Measurements from ENCODE around the gene CHAD.

CHAD gene

GRCh38 chr17:50488880-50489279 is 20.2 kb upstream of the CHAD start:
- Histone ChIP-seq H3K27me3 (ENCODE audit: insufficient read depth, low read length, poor library complexity, severe bottlenecking) (no peaks in the 10 kb centered on the region), H3K4me3 (ENCODE audit: low read length, poor library complexity, severe bottlenecking) (no peak overlapping the region), H3F3A (ENCODE audit: low read depth) (no peaks in the 10 kb centered on the region), H3K4me2 (ENCODE audit: low read depth, low read length, poor library complexity, severe bottlenecking) (no peak overlapping the region), H3K9me3 (ENCODE audit: insufficient read depth, low read depth, low read length) (no peaks in the 10 kb centered on the region), H2AFZ (ENCODE audit: low read length) (no peak overlapping the region), H3K4me1 (ENCODE audit: insufficient read depth, low read length, poor library complexity, severe bottlenecking) (no peaks in the 10 kb centered on the region), H3K9me2 (replicated peaks; ENCODE audit: low read depth, low read length) (no peaks in the 10 kb centered on the region), H3K36me3 (ENCODE audit: insufficient read depth, low read length) (peaks cover 13% of the 10 kb centered on the region; the same call in 1 of the 2 replicates), H3K79me2 (ENCODE audit: insufficient read depth, low read length) (no peaks in the 10 kb centered on the region), H4K20me1 (ENCODE audit: insufficient read depth, low read length, poor library complexity, severe bottlenecking) (no peaks in the 10 kb centered on the region), H3K9ac (ENCODE audit: low read depth, low read length, poor library complexity, severe bottlenecking) (no peak overlapping the region)
- TF ChIP-seq EZH2phosphoT487 (IDR thresholded peaks at IDR 0.05; ENCODE audit: borderline replicate concordance) (no peak), CTCF (conservative IDR thresholded peaks at IDR 0.05; ENCODE audit: low read length) (no peak)

- Histone ChIP-seq H3F3A (ENCODE audit: low read depth) (no peaks in the 10 kb centered on the region), H4K20me1 (ENCODE audit: insufficient read depth, low read length, poor library complexity, severe bottlenecking) (no peaks in the 10 kb centered on the region), H3K9ac (ENCODE audit: low read depth, low read length, poor library complexity, severe bottlenecking) (no peak overlapping the region), H2AFZ (ENCODE audit: low read length) (no peak overlapping the region), H3K4me2 (ENCODE audit: low read depth, low read length, poor library complexity, severe bottlenecking) (no peak overlapping the region), H3K9me3 (ENCODE audit: insufficient read depth, low read depth, low read length) (no peaks in the 10 kb centered on the region), H3K27me3 (ENCODE audit: insufficient read depth, low read length, poor library complexity, severe bottlenecking) (no peaks in the 10 kb centered on the region), H3K4me3 (ENCODE audit: low read length, poor library complexity, severe bottlenecking) (no peak overlapping the region), H3K9me2 (replicated peaks; ENCODE audit: low read depth, low read length) (no peaks in the 10 kb centered on the region), H3K36me3 (ENCODE audit: insufficient read depth, low read length) (peaks cover 21% of the 10 kb centered on the region; the same call in 1 of the 2 replicates), H3K79me2 (ENCODE audit: insufficient read depth, low read length) (no peaks in the 10 kb centered on the region), H3K4me1 (ENCODE audit: insufficient read depth, low read length, poor library complexity, severe bottlenecking) (peaks cover 3% of the 10 kb centered on the region)
- TF ChIP-seq CTCF (conservative IDR thresholded peaks at IDR 0.05; ENCODE audit: low read length) (no peak), EZH2phosphoT487 (IDR thresholded peaks at IDR 0.05; ENCODE audit: borderline replicate concordance) (no peak)
Observed at GRCh38 chr17:50487213-50488096, 18.8 kb upstream of the CHAD start.

- Histone ChIP-seq H3K4me3 (ENCODE audit: low read length, poor library complexity, severe bottlenecking) (no peak overlapping the region), H3K4me1 (ENCODE audit: insufficient read depth, low read length, poor library complexity, severe bottlenecking) (peaks cover 13% of the 10 kb centered on the region), H4K20me1 (ENCODE audit: insufficient read depth, low read length, poor library complexity, severe bottlenecking) (peaks cover 5% of the 10 kb centered on the region), H3K9ac (ENCODE audit: low read depth, low read length, poor library complexity, severe bottlenecking) (no peak overlapping the region), H3K9me2 (replicated peaks; ENCODE audit: low read depth, low read length) (no peaks in the 10 kb centered on the region), H3F3A (ENCODE audit: low read depth) (no peaks in the 10 kb centered on the region), H3K27me3 (ENCODE audit: insufficient read depth, low read length, poor library complexity, severe bottlenecking) (no peaks in the 10 kb centered on the region), H3K4me2 (ENCODE audit: low read depth, low read length, poor library complexity, severe bottlenecking) (no peak overlapping the region), H3K79me2 (ENCODE audit: insufficient read depth, low read length) (peaks cover 18% of the 10 kb centered on the region; the same call in 1 of the 2 replicates), H2AFZ (ENCODE audit: low read length) (no peak overlapping the region), H3K36me3 (ENCODE audit: insufficient read depth, low read length) (peaks cover 21% of the 10 kb centered on the region; the same call in 1 of the 2 replicates), H3K9me3 (ENCODE audit: insufficient read depth, low read depth, low read length) (no peaks in the 10 kb centered on the region)
- no peak for TF ChIP-seq EZH2phosphoT487 (IDR thresholded peaks at IDR 0.05; ENCODE audit: borderline replicate concordance)
Observed at GRCh38 chr17:50484386-50485155, 15.9 kb upstream of the CHAD start.
